Epithelial cell of esophagus (primary cell): ENCODE results near the gene SNTA1.
"Not testable (repeated sequence)": the region's sequence is repeated elsewhere in the genome, so short reads cannot be mapped to it uniquely, and the experiment has no call there.

ENCODE experiments used
- DNase-seq: peaks from one replicate; pipeline ENCODE4 v3.0.0; 2010; ENCODE audit warnings: low read depth
- H3K4me3 ChIP-seq: 2 replicates; pipeline ENCODE4 v1.5.1; 2011; ENCODE audit warnings: mild to moderate bottlenecking, low read length, control low read depth
- CTCF ChIP-seq: IDR thresholded peaks from 2 replicates; pipeline ENCODE4 v1.5.1; 2011; ENCODE audit warnings: low read depth, mild to moderate bottlenecking, low read length, control low read depth, inconsistent platforms; ENCODE audit not compliant: insufficient read depth; ENCODE audit errors: missing control alignments

The SNTA1 gene

GRCh38 chr20:33437141-33437911 lies 6.2 kb downstream of the SNTA1 start:
- DNase-seq, result no peak
- no peak overlapping the region for H3K4me3 ChIP-seq
- no peak for TF ChIP-seq CTCF

- no peak for DNase-seq
- no peak for TF ChIP-seq CTCF
- no peak overlapping the region for H3K4me3 ChIP-seq
Measured at GRCh38 chr20:33434434-33434833, 9.1 kb downstream of the SNTA1 start.

- no peak for TF ChIP-seq CTCF
- no peak overlapping the region for H3K4me3 ChIP-seq
- DNase-seq, result no peak
Measured at GRCh38 chr20:33433465-33434234, 9.9 kb downstream of the SNTA1 start.

- TF ChIP-seq CTCF, result no peak
- no peak for DNase-seq
- H3K4me3 ChIP-seq, result no peak overlapping the region
Measured at GRCh38 chr20:33431797-33432381, 11.7 kb downstream of the SNTA1 start.

- DNase-seq, H3K4me3 ChIP-seq: not testable (repeated sequence)
Measured at GRCh38 chr20:33423875-33424274, 19.7 kb downstream of the SNTA1 start.

GRCh38 chr20:33423141-33423834 lies 20.3 kb downstream of the SNTA1 start:
- peak; percentile 19 for DNase-seq
- no peak for TF ChIP-seq CTCF
- no peak overlapping the region for H3K4me3 ChIP-seq
